ENCODE measurements around the gene TBC1D25. TPM values are rescaled to one million over a fixed set of nuclear protein-coding genes. Genes with fewer than 3 reads are reported as not detected.
A peak's percentile ranks its signal among the peaks of the same experiment; 100 is the strongest.

Gene TBC1D25
- total RNA-seq, 1 donor from 2014 or later: 16.4 TPM

DNA sequence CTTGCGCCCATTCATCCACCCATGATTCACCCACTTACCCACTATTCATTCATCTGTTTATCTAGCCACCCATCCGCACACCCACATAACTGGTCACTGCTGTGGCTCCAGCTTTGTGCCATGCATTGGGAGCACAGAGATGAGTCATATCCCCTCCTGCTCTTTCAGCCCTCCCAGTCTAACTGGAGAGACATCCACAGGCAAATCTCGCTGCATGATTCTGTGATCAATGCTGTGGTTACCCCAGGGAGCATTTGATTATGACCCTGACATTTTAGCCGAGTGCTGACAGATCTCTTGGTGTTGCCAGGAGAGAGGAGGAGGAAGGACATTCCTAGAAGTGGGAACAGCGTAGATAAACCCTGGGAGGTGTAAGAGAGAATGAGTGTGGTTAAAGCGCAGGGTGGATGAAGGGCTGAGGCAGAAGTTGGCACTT is 41.1 kb upstream of the TBC1D25 start:
- peaks cover 19% of the 10 kb centered on the region for H3K4me1 Mint-ChIP-seq (ENCODE audit: unreplicated experiment)
- H3K9me3 Mint-ChIP-seq (ENCODE audit: unreplicated experiment): peaks cover 2% of the 10 kb centered on the region
- H3K4me3 Mint-ChIP-seq (ENCODE audit: unreplicated experiment): peak overlapping the region; percentile 53

DNA sequence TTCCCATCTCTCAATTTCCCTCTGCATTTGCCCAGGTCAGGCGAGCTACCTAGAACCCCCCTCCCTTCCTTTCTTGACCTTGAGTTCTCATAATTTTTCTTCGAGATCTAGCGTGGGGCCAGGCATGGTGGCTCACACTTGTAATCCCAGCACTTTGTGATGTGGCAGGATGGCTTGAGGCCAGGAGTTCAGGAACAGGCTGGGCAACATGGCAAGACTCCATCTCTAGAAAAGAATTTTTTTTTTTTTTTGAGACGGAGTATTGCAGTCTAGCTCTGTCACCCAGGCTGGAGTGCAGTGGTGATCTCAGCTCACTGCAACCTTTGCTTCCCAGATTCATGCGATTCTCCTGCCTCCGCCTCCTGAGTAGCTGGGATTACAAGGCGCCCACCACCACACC is 35.3 kb upstream of the TBC1D25 start:
- H3K9me3 Mint-ChIP-seq (ENCODE audit: unreplicated experiment): peaks cover 4% of the 10 kb centered on the region
- DNase-seq (ENCODE audit: extremely low spot score, unreplicated experiment): no peak
- no peak overlapping the region for H3K27ac Mint-ChIP-seq (ENCODE audit: unreplicated experiment)
- TF ChIP-seq, protein P1, sequence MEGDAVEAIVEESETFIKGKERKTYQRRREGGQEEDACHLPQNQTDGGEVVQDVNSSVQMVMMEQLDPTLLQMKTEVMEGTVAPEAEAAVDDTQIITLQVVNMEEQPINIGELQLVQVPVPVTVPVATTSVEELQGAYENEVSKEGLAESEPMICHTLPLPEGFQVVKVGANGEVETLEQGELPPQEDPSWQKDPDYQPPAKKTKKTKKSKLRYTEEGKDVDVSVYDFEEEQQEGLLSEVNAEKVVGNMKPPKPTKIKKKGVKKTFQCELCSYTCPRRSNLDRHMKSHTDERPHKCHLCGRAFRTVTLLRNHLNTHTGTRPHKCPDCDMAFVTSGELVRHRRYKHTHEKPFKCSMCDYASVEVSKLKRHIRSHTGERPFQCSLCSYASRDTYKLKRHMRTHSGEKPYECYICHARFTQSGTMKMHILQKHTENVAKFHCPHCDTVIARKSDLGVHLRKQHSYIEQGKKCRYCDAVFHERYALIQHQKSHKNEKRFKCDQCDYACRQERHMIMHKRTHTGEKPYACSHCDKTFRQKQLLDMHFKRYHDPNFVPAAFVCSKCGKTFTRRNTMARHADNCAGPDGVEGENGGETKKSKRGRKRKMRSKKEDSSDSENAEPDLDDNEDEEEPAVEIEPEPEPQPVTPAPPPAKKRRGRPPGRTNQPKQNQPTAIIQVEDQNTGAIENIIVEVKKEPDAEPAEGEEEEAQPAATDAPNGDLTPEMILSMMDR (IDR thresholded peaks at IDR 0.05): no peak
- H3K27me3 Mint-ChIP-seq (ENCODE audit: unreplicated experiment): no peaks in the 10 kb centered on the region
- H3K36me3 Mint-ChIP-seq (ENCODE audit: unreplicated experiment): no peaks in the 10 kb centered on the region
- H3K4me3 Mint-ChIP-seq (ENCODE audit: unreplicated experiment): no peak overlapping the region
- H3K4me1 Mint-ChIP-seq (ENCODE audit: unreplicated experiment): peaks cover 7% of the 10 kb centered on the region

More for the DNA sequence above, 41.1 kb upstream of the TBC1D25 start:
- H3K27ac Mint-ChIP-seq (ENCODE audit: unreplicated experiment): peak overlapping the region; percentile 39
- TF ChIP-seq, protein P1 (IDR thresholded peaks at IDR 0.05): no peak
- no peak for DNase-seq (ENCODE audit: extremely low spot score, unreplicated experiment)
- H3K36me3 Mint-ChIP-seq (ENCODE audit: unreplicated experiment): no peaks in the 10 kb centered on the region
- H3K27me3 Mint-ChIP-seq (ENCODE audit: unreplicated experiment): no peaks in the 10 kb centered on the region

DNA sequence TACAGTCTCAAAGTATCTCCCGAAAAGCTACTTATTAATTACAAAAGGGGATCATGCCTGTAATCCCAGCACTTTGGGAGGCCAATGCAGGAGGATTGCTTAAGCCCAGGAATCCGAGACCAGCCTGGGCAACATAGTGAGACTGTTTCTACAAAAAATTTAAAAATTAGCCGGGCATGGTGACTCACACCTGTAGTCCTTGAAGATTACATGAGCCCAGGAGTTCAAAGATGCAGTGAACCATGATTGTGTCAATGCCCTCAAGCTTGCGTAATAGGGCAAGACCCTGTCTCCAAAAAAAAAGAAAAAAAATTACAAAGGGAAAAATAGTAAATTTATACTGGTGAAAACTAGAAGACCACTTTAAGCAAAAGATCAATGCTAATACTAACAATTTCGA is 34.0 kb upstream of the TBC1D25 start:
- H3K9me3 Mint-ChIP-seq (ENCODE audit: unreplicated experiment): peaks cover 4% of the 10 kb centered on the region
- no peak for DNase-seq (ENCODE audit: extremely low spot score, unreplicated experiment)
- no peaks in the 10 kb centered on the region for H3K36me3 Mint-ChIP-seq (ENCODE audit: unreplicated experiment)
- TF ChIP-seq, protein P1 (IDR thresholded peaks at IDR 0.05): no peak
- H3K27me3 Mint-ChIP-seq (ENCODE audit: unreplicated experiment): no peaks in the 10 kb centered on the region
- peaks cover 15% of the 10 kb centered on the region for H3K4me1 Mint-ChIP-seq (ENCODE audit: unreplicated experiment)
- no peak overlapping the region for H3K4me3 Mint-ChIP-seq (ENCODE audit: unreplicated experiment)
- no peak overlapping the region for H3K27ac Mint-ChIP-seq (ENCODE audit: unreplicated experiment)

DNA sequence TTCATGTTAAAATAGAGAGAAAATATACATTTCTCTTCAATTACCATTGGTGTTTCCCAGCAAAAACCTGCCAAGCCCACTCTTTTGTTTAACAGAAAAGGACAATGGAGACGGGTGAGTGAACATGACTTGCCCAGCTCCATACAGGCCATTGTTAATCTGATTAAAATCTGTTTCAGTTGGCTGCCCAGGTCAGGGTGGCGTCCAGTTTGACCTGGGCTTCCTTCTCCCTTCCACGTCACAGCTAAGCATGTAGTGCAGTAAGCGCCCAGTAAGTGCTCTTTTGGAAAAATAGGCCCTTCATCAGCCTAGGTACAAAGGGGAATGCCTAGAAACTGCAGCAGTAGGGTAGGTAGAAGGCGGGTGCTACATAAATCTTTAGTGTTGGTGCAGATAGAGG is 32.3 kb upstream of the TBC1D25 start:
- Mint-ChIP-seq H3K4me1 (ENCODE audit: unreplicated experiment) (peaks cover 15% of the 10 kb centered on the region), H3K27me3 (ENCODE audit: unreplicated experiment) (no peaks in the 10 kb centered on the region), H3K9me3 (ENCODE audit: unreplicated experiment) (peaks cover 4% of the 10 kb centered on the region), H3K36me3 (ENCODE audit: unreplicated experiment) (peaks cover 2% of the 10 kb centered on the region), H3K27ac (ENCODE audit: unreplicated experiment) (no peak overlapping the region), H3K4me3 (ENCODE audit: unreplicated experiment) (no peak overlapping the region)
- TF ChIP-seq, protein P1 (IDR thresholded peaks at IDR 0.05): no peak
- no peak for DNase-seq (ENCODE audit: extremely low spot score, unreplicated experiment)

DNA sequence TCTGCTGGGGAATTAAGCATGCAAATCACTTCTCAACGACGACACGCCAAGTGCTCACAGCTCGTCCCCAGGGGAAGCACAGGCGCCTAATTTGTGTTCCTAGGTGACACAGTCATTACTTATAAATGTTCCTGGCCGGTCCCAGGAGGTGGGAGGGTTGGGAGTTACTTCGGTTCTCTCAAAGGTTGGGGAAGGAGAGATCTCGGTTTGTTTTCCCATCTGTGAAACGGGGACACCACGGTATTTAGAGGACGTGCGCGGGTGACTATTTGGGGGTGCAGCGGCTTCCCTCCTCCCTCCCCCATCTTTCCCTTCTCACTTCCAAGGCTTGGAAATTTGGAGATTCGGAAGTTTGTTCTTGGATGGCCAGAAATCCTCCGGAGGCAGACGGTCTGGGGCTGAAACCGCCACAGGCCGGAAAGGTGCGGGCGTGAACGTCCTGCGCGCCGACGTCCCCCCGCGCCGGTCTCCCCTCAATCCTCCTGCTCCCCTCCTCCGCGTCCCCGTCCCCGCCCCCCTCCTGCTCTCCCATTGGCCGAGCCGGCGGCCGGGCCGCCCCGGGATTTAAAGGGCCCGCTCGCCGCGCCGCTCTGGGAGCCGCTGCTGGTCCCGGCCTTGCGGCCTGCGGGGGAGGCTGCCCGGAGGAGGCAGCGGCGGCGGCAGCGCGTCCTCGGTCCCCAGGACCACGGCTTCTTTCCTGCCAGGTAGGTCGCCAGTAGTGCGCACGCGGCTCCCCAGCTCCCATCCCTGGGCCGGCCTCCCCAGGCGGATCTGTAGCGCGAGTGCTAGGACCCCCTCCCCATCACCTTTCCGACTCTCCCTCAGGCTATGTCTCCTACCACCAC is 30.9 kb upstream of the TBC1D25 start, which contains the start of gene PORCN:
Gene PORCN, plus strand, starts transcription at position 593 of the 845 bp plus-strand sequence. CDS start 829 bp downstream, outside the sequence.
- peak within 1 kb of the TSS; percentile 85 for H3K4me3 Mint-ChIP-seq (ENCODE audit: unreplicated experiment)
- H3K4me1 Mint-ChIP-seq (ENCODE audit: unreplicated experiment): peaks cover 12% of the 10 kb centered on the region
- peak; percentile 88 for DNase-seq (ENCODE audit: extremely low spot score, unreplicated experiment)
- H3K9me3 Mint-ChIP-seq (ENCODE audit: unreplicated experiment): no peaks in the 10 kb centered on the region
- peaks cover 4% of the 10 kb centered on the region for H3K36me3 Mint-ChIP-seq (ENCODE audit: unreplicated experiment)
- peak within 1 kb of the TSS; percentile 78 for H3K27ac Mint-ChIP-seq (ENCODE audit: unreplicated experiment)
- TF ChIP-seq, protein P1 (IDR thresholded peaks at IDR 0.05): no peak
- H3K27me3 Mint-ChIP-seq (ENCODE audit: unreplicated experiment): no peaks in the 10 kb centered on the region
